ENCODE measurements around the gene RASSF7.

DNA sequence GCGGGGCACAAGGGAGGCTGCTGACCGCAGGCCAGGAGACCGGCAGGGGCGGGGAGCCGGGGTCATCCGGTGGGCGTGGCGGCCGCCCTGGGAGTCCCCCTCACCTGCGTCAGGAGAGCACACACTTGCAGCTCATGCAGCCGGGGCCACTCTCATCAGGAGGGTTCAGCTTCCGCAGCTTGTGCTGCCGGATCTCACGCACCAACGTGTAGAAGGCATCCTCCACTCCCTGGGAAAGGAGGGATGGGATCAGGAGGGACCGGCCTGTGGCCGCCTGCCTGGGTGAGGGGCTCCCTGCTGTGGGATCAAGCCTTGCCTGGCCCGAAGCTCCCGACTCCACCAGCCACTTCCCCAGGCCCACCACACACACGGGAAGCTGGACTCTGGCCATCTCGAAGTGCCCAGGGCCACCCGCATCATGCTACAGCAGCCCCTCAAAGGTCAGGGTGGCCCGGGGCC lies 28.2 kb upstream of the RASSF7 start:
- TF ChIP-seq POLR2AphosphoS5 (IDR thresholded peaks at IDR 0.05), result no peak
- TF ChIP-seq, protein P1, sequence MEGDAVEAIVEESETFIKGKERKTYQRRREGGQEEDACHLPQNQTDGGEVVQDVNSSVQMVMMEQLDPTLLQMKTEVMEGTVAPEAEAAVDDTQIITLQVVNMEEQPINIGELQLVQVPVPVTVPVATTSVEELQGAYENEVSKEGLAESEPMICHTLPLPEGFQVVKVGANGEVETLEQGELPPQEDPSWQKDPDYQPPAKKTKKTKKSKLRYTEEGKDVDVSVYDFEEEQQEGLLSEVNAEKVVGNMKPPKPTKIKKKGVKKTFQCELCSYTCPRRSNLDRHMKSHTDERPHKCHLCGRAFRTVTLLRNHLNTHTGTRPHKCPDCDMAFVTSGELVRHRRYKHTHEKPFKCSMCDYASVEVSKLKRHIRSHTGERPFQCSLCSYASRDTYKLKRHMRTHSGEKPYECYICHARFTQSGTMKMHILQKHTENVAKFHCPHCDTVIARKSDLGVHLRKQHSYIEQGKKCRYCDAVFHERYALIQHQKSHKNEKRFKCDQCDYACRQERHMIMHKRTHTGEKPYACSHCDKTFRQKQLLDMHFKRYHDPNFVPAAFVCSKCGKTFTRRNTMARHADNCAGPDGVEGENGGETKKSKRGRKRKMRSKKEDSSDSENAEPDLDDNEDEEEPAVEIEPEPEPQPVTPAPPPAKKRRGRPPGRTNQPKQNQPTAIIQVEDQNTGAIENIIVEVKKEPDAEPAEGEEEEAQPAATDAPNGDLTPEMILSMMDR (IDR thresholded peaks at IDR 0.05), result no peak
- TF ChIP-seq POLR2A (IDR thresholded peaks at IDR 0.05), result no peak
